ENCODE data around the gene SMARCC1.

The SMARCC1 gene

DNA sequence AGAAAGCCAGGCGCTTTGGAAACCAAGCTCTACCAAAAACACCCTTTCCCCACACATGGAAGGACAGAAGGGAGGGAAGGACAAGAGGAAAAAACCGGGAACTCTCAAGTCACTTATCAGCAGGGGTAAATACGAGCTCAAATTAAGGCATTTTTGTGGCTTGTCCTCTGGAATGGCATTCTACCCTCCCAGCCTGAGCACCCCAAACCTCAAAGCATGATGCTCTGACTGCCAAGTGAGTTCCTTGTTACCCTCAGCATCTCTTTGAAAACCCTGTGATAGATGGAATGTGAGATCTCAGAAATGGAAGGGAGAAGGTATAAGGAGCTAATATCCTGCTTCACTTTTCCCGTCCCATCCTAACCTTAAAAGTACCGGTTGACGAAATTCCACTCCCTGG, 194.9 kb downstream of the SMARCC1 start:
- no peak for DNase-seq (ENCODE audit: low read depth)

DNA sequence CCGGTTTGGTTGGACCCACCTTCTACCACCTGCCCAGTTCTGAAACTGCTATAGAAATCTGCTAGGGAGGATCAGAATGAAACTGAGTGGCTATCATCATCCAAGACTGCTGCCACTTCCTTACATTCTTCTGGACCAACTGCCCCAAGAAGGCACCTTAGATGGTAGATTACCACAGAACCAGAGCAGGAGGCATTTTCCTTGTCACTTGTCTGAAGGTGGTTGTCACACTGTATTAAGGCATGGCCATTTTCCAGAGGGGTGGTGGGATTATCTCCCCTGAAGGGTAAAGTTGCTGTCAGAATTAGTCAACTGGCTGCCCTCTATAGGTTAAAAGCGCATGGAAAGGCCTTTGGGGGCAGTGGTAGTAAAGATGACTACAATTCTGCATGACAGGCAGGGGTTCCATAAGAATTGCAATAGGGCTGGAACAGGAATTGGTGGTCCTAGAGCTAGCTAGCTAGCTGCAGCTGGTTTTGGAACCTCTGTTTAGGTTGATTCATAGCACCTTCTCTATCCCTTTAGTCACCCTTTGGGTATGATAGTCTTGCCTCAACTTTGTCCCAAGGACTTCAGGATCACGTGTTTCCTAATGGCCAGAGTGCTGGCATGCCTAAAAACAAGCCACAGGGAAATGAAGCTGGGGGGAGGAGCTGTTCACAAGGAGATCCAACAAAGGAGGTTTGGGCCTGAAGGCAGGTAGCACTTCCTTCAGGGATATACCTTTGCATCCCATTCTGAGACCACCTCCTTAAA, 198.2 kb downstream of the SMARCC1 start:
- DNase-seq (ENCODE audit: low read depth), result no peak

- no peak for DNase-seq (ENCODE audit: low read depth)
Measured at GRCh38 chr3:47581835-47582234, 199.9 kb downstream of the SMARCC1 start.

DNA sequence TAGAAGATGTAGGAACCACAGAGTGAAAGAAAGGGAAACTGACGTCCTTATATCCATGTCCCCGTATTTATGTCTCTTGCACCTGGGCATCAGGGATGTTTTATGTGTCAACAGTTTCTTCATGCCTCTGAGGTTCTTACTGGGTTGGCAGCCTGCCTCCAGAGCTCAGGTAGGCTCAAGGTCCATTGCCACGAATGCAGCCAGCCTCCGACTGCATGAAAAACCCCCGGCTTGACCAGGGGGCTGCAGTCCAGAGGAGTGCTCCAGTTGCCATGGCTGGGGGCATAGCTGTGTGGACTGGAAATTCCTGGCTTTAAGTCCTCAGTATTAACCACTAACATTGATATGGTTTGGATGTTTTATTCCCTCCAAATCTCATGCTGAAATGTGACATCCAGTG, 200.3 kb downstream of the SMARCC1 start:
- no peak for DNase-seq (ENCODE audit: low read depth)

DNA sequence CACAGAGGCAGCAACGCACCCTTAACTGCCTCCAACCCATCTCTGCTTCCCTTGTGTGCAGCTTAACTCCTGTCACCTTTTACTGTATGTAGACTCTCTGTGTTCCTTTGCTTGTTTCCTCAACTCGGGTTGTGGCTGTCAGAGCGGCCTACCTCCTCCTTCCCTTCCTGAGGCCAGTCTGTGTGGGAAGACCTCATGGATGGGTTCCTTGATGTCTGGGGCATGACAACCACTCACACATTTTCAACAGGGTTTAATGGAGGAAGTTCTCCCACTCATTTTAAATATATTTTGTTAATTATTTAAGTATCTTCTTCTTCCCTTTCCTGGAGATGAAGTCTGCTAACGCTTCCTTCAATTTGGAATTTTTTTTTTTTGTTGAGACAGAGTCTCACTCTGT, 201.2 kb downstream of the SMARCC1 start:
- no peak for DNase-seq (ENCODE audit: low read depth)

- no peak for DNase-seq (ENCODE audit: low read depth)
Measured at GRCh38 chr3:47579875-47580274, 201.8 kb downstream of the SMARCC1 start.

- DNase-seq (ENCODE audit: low read depth), result no peak
Measured at GRCh38 chr3:47578691-47579632, 202.7 kb downstream of the SMARCC1 start, which contains the start of gene CSPG5. Gene CSPG5, minus strand, starts transcription at chr3:47578865. Its CDS starts 172 bp downstream, at chr3:47578693.

DNA sequence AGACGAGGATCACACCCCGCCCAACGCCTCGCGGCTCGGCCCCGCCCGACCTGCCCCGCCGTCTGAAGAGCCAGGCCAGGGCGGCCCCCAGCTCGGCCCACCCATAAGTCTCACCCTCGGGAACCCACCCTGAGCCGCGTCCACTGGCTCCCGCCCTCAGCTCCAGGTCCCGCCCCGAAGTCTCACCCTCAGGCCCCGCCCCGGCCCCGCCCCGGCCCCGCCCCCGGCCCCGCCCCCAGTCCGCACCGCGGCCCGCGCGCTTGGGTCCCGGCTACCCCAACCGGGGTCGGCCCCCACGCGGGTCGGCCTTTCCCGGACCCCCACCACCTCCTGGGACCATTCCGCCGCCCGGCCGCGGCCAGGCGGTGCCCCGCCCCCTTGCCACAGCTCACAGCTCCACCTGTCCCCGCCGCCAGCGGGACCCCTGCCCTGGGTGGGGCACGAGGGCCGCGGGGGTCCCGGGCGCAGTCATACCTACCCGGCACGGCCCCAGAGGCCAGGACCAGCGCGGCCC, 203.5 kb downstream of the SMARCC1 start:
- peak; percentile 23 for DNase-seq (ENCODE audit: low read depth)

DNA sequence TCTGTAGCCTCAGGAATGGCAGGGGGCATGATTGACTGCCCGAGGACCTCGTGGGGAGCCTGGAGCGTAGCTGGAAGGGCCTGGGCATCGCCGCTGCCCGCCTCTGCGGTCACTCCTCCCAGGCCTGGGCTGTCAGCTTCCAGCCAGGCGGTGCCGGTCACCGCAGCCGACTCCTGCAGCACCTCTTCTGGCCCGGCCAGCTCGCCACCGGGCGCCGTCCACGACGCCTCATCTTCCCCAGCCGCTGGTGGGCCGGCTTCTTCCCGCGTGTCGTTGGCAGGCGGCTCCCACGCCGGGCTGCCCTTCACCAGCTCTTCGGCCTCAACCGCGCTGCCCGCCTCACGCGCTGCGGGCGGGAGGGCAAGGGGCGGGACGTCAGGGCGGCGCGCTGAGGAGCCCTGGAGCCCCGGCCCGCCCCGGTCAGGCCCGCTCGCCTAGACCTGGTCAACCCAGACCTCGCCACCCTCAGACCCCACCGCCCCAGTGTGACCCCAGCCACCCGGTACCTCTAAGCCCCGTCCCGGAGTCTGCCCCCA, 204.0 kb downstream of the SMARCC1 start:
- no peak for DNase-seq (ENCODE audit: low read depth)

- no peak for DNase-seq (ENCODE audit: low read depth)
Measured at GRCh38 chr3:47573190-47574172, 208.2 kb downstream of the SMARCC1 start.

DNA sequence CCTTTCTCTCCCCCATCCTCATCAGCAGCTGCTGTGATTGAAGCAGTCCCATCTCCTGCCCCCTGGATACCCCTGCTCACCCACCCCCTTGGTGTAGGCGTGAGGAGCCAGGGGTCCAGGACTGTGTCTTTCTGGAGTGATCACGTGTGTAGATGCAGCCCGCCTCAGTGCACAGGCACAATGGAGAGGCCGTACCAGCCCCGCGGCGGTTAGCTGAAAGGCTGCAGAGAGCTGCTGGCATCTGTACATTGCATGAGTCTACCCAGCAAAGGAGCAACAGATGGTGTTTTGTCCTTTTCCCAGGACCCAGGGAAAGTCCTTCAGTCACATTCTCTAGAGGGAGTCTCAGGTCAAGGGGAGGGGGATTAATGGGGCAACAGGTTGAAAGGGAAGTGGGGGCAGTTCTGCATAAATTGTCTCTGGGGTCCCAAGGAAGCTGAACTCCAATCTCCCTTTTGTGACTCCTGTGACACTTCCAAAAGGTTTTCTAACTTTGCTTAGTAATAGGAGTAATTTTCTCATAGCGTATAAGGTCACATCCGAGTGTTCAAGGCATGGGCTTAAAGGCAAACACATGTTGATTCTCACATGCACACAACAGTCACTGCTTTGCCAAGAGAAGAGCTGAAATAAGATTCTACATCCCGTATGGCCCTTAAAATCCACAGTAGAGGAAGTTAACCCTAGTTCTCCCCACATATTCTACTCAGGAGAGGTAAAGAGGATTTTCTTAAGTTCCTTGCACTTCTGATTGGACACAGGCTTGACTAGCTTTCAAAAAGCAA, 210.1 kb downstream of the SMARCC1 start:
- DNase-seq (ENCODE audit: low read depth), result no peak

GRCh38 chr3:47568901-47569300, 212.8 kb downstream of the SMARCC1 start:
- DNase-seq (ENCODE audit: low read depth), result no peak

DNA sequence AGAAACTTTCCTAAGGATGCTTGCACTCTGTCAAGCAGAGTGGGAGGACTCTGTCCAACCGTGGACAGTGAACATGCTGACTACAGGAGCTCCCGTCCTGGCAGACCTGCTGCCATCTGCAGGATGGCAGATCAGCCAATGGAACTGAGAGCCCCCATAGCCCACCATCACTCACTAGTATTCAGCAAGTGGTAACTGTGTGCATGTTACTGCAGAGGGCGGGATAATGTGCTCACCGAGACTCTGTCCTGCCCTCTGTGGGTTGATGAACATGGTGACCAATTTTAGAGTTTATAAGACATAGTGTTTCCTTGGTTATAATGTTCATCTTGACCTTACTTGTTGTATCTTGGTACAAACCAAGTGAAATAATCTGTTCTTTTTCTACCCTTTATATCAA, 214.5 kb downstream of the SMARCC1 start:
- DNase-seq (ENCODE audit: low read depth), result no peak

GRCh38 chr3:47566667-47567066, 215.0 kb downstream of the SMARCC1 start:
- no peak for DNase-seq (ENCODE audit: low read depth)

DNA sequence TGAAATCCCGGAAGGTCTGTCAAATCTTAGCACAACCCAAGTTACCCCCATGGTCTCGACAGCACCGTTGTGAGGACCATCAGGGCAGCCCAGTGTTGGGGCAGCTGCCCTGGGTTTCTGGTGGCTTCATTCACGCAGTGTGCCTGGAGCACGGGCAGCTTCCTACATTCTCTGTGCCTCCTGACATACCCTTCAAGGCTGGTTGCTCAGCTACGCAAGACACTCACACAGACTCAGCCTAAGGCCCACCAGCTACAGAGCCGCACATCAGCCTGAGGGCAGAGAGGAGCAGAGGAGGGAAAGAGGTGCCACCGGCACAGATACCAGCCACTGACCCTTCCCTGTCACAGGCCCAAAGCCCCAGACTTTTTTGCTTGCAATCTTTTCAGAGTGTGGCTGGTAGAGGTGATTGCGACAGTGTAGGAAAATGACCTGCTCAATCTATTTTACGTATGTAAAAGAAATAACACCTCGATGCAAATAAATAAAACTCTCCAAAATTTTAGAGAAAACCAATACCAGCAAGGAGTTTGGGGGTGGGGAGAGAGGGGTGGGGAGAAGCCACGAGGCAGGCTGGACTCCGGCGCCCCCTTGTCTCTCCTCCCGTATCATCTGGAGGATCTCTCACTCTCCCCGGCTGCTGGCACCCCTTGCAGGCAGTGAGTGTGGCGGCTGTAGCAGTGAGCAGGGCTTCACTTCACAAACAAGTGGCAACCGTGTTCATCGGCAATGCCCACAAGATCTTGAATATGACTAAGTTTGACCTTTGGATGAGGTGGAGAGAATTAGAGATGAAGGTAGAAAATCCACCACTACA, 215.8 kb downstream of the SMARCC1 start:
- DNase-seq (ENCODE audit: low read depth), result no peak

DNA sequence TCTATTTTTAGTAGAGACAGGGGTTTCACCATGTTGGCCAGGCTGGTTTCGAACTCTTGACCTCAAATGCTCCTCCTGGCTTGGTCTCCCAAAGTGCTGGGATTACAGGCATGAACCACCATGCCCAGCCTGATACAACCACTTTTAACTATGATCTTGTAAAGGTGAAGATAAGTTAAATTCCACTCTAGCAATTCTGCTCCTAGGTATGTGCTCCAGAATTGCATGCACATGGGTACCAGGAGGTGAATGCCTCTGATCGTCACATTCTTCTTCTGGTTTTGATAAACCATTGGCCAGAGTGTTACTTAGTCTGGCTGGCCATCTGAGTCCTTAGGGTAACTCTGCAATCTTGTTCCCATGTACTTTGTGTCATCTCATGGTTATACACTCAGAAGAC, 225.3 kb downstream of the SMARCC1 start:
- no peak for DNase-seq (ENCODE audit: low read depth)

DNA sequence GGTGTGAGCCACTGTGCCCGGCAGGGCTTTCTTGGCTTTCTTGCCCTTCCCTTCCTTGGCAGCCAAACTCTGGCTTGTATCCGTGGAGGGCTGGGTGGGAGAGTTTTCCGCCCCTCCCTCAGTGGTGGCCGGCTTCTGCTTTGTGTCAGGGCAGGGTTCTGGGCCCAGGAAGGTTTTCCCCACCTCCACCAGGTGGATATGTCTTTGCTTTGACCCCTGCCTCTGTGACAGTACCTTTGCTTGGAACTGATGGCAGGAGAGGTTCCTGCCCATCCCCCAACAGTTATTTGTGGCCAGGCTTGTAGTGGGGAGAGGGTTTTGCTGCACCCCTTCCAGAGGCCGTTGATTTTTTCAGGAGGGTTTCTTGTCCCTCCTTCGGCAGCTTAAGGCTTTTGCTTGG, 227.4 kb downstream of the SMARCC1 start:
- no peak for DNase-seq (ENCODE audit: low read depth)

DNA sequence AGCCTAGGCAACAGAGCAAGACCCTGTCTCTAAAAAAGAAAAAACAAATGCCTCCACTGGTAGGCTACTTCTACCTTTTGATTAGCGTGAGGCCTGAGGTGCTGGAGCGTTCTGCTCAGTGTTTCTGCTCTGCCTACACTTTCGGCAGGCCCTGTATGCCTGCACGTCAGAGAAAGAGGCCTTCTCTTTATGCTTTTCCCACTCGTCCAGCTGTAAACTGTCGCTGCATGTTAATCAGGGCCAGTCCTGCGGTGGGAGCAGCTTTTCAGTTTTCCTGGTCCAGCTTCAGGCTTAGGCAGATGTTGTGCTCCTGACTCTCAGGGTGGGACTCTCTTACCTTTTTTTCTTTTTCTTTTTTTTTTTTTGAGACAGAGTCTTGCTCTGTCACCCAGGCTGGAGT, 228.3 kb downstream of the SMARCC1 start:
- DNase-seq (ENCODE audit: low read depth), result no peak

DNA sequence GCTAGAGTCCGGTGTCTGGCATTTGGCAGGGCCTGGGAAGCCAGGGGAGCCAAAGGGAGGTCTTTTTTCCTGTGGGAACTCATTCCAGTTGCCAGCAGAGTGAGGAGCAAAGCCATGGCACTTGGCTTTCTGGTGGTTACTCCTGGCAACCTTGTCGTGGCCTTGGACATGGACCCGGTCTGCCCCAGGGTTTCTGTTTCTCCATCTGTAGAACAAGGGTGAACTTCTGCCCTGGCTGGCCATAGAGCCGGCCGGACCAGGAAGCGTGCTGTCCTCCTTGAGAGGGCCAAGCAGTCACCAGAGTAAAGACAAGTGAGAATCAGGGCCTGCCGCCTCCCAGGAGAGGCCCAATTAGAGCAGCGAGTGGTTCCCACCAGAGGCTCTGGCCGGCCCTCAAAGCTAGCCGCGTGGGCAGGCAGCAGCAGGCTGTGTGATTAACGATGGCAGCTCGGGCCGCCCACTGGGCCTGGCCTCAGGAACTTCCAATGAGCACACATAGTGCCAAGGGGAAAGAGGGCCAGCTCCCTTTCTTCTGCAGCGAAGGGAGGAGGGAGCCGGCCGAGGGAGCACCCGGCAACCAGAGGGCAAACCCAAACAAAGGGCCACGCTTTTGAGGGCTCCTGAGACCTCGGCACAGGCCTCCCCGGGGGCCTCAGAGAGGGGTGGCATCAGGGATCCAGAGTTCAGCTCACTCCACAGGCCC, 239.1 kb downstream of the SMARCC1 start:
- DNase-seq (ENCODE audit: low read depth), result no peak
